ENCODE measurements around the gene LDLRAD4.

The LDLRAD4 gene

GRCh38 chr18:13539050-13539449 lies 320.5 kb downstream of the LDLRAD4 start:
- DNase-seq (ENCODE audit: low spot score) = peak; percentile 47

- no peak for DNase-seq (ENCODE audit: low spot score)
Observed at GRCh38 chr18:13539843-13540476, 321.4 kb downstream of the LDLRAD4 start.

- no peak for DNase-seq (ENCODE audit: low spot score)
Observed at GRCh38 chr18:13540477-13541182, 322.1 kb downstream of the LDLRAD4 start.

GRCh38 chr18:13541621-13542519 lies 323.3 kb downstream of the LDLRAD4 start:
- no peak for DNase-seq (ENCODE audit: low spot score)

GRCh38 chr18:13542520-13542847 lies 323.9 kb downstream of the LDLRAD4 start:
- no peak for DNase-seq (ENCODE audit: low spot score)

GRCh38 chr18:13543144-13543543 lies 324.6 kb downstream of the LDLRAD4 start:
- DNase-seq (ENCODE audit: low spot score) = no peak

- DNase-seq (ENCODE audit: low spot score) = no peak
Observed at GRCh38 chr18:13543811-13544732, 325.5 kb downstream of the LDLRAD4 start.

- DNase-seq (ENCODE audit: low spot score) = no peak
Observed at GRCh38 chr18:13544953-13545352, 326.4 kb downstream of the LDLRAD4 start.

GRCh38 chr18:13545514-13545913 lies 327.0 kb downstream of the LDLRAD4 start:
- DNase-seq (ENCODE audit: low spot score) = no peak

- DNase-seq (ENCODE audit: low spot score) = no peak
Observed at GRCh38 chr18:13545955-13546354, 327.4 kb downstream of the LDLRAD4 start.

- DNase-seq (ENCODE audit: low spot score) = no peak
Observed at GRCh38 chr18:13546638-13547037, 328.1 kb downstream of the LDLRAD4 start.

GRCh38 chr18:13547347-13547746 lies 328.8 kb downstream of the LDLRAD4 start:
- DNase-seq (ENCODE audit: low spot score) = no peak

- no peak for DNase-seq (ENCODE audit: low spot score)
Observed at GRCh38 chr18:13548106-13548819, 329.7 kb downstream of the LDLRAD4 start.

- DNase-seq (ENCODE audit: low spot score) = peak; percentile 50
Observed at GRCh38 chr18:13548966-13549879, 330.7 kb downstream of the LDLRAD4 start.

- DNase-seq (ENCODE audit: low spot score) = no peak
Observed at GRCh38 chr18:13549880-13550232, 331.3 kb downstream of the LDLRAD4 start.

- DNase-seq (ENCODE audit: low spot score) = no peak
Observed at GRCh38 chr18:13550418-13551304, 332.1 kb downstream of the LDLRAD4 start.

- DNase-seq (ENCODE audit: low spot score) = no peak
Observed at GRCh38 chr18:13551305-13551603, 332.7 kb downstream of the LDLRAD4 start.

GRCh38 chr18:13551841-13552733 lies 333.5 kb downstream of the LDLRAD4 start:
- DNase-seq (ENCODE audit: low spot score) = no peak

All from germinal center (tissue), 1 donor.